OCI-LY1 (cell line): ENCODE measurements around the gene GRM2.

Experiments used
- H2AFZ ChIP-seq: fragments of 200-600 bp; sonication (generic), shearing (Covaris generic); 2 replicates; pipeline ENCODE4 v1.6.0; 2014; ENCODE audit warnings: antibody characterized with exemption, mild to moderate bottlenecking, low read length
- H3F3A ChIP-seq: fragments of 200-600 bp; sonication (generic), shearing (Covaris generic); 2 replicates; pipeline ENCODE4 v1.6.0; 2014; ENCODE audit warnings: mild to moderate bottlenecking, antibody characterized with exemption, low read length, moderate library complexity; ENCODE audit not compliant: insufficient read depth
- H3K27ac ChIP-seq: fragments of 200-600 bp; sonication (generic); 2 replicates; pipeline ENCODE4 v1.5.1; 2014; ENCODE audit warnings: low read length, mixed run types, mild to moderate bottlenecking, low read depth; ENCODE audit not compliant: poor library complexity, severe bottlenecking
- H3K27me3 ChIP-seq: fragments of 200-600 bp; sonication (generic); 2 replicates; pipeline ENCODE4 v1.6.0; 2014; ENCODE audit warnings: antibody characterized with exemption, mild to moderate bottlenecking, low read length, moderate library complexity; ENCODE audit not compliant: insufficient read depth
- H3K36me3 ChIP-seq: fragments of 200-600 bp; sonication (generic); 2 replicates; pipeline ENCODE4 v1.6.1; 2014; ENCODE audit warnings: mild to moderate bottlenecking, antibody characterized with exemption, low read length, moderate library complexity, mixed read lengths; ENCODE audit not compliant: insufficient read depth
- H3K4me1 ChIP-seq: fragments of 200-600 bp; sonication (generic); 2 replicates; pipeline ENCODE4 v1.5.1; 2014; ENCODE audit warnings: mild to moderate bottlenecking, low read length, moderate library complexity; ENCODE audit not compliant: insufficient read depth, severe bottlenecking
- H3K4me2 ChIP-seq: fragments of 200-600 bp; sonication (generic), shearing (Covaris generic); 2 replicates; pipeline ENCODE4 v1.6.1; 2014; ENCODE audit warnings: low read length
- H3K4me3 ChIP-seq: fragments of 200-600 bp; sonication (generic); 2 replicates; pipeline ENCODE4 v1.5.1; 2014; ENCODE audit warnings: low read length, low read depth, mild to moderate bottlenecking, mixed read lengths; ENCODE audit not compliant: poor library complexity, severe bottlenecking
- H3K79me2 ChIP-seq: fragments of 200-600 bp; shearing (Covaris generic); 2 replicates; pipeline ENCODE4 v1.6.1; 2016; ENCODE audit warnings: mixed run types, low read length, mixed read lengths; ENCODE audit not compliant: insufficient read depth
- H3K9ac ChIP-seq: fragments of 200-600 bp; sonication (generic), shearing (Covaris generic); 2 replicates; pipeline ENCODE4 v1.6.1; 2014; ENCODE audit warnings: mild to moderate bottlenecking, low read length, mixed read lengths
- H3K9me2 ChIP-seq: fragments of 200-600 bp; sonication (generic), shearing (Covaris generic); 2 replicates; pipeline ENCODE4 v1.6.1; 2014; ENCODE audit warnings: low read depth, mild to moderate bottlenecking, low read length, mixed read lengths
- H3K9me3 ChIP-seq: fragments of 200-600 bp; shearing (Covaris generic); 2 replicates; pipeline ENCODE4 v1.6.1; 2014; ENCODE audit warnings: low read length, mixed read lengths
- H4K20me1 ChIP-seq: fragments of 200-600 bp; sonication (generic), shearing (Covaris generic); 2 replicates; pipeline ENCODE4 v1.6.0; 2016; ENCODE audit warnings: mild to moderate bottlenecking, low read length; ENCODE audit not compliant: insufficient read depth
- CTCF ChIP-seq: fragments of 200-600 bp; sonication (generic), shearing (Covaris generic); IDR thresholded peaks from 2 replicates; pipeline ENCODE4 v1.5.1; 2017; ENCODE audit warnings: mild to moderate bottlenecking, antibody characterized with exemption, low read length, moderate library complexity, mixed read lengths
- EZH2 ChIP-seq: fragments of 200-600 bp; sonication (generic), shearing (Covaris generic); IDR thresholded peaks from 2 replicates; pipeline ENCODE4 v1.8.0; 2017; ENCODE audit warnings: borderline replicate concordance, mixed run types, mild to moderate bottlenecking, antibody characterized with exemption, low read length, moderate library complexity, mixed read lengths

GRM2 gene

DNA sequence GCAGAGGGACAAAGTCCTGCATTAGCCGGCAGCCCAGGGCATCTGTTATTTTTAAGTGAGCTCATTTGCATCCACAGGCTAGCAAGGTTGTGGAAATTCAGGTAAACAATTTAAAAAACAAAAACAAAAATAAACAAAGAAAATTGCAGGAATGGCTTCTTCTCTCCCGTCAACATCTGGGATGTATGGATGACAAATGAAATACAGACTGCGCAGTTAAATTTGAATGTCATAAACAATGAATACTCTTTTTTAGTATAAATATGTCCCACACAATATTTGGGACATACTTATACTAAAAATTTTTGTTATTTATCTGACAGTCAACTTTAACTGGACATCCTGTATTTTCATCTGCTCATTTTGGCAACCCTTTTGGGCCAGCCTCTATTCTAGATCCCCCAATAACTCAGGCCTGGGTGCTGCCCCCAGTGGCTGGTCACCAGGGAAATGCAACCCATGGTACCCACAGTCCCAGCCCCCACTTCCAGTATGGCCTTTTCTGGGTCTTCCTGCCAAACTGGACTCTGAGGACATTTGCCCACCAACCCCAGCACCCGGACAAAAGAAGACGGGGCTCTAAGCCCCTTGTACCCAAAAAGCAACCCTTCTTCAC, 12.7 kb downstream of the GRM2 start:
- Histone ChIP-seq H3K4me3 (no peak overlapping the region), H3F3A (no peaks in the 10 kb centered on the region), H3K9ac (no peak overlapping the region), H3K27ac (no peak overlapping the region), H2AFZ (no peak overlapping the region), H3K4me2 (no peak overlapping the region), H3K79me2 (no peaks in the 10 kb centered on the region), H4K20me1 (no peaks in the 10 kb centered on the region), H3K36me3 (no peaks in the 10 kb centered on the region), H3K9me3 (no peaks in the 10 kb centered on the region), H3K9me2 (no peaks in the 10 kb centered on the region), H3K27me3 (no peaks in the 10 kb centered on the region), H3K4me1 (no peaks in the 10 kb centered on the region)
- TF ChIP-seq CTCF = no peak
- TF ChIP-seq EZH2 = no peak

- Histone ChIP-seq H3K27ac (no peak overlapping the region), H3K4me1 (no peaks in the 10 kb centered on the region)
Observed at GRCh38 chr3:51720292-51721061, 13.6 kb downstream of the GRM2 start.

GRCh38 chr3:51721062-51721745, 14.3 kb downstream of the GRM2 start:
- Histone ChIP-seq H3K9me2 (no peaks in the 10 kb centered on the region), H3K9me3 (no peaks in the 10 kb centered on the region), H3K36me3 (no peaks in the 10 kb centered on the region), H3K27ac (no peak overlapping the region), H4K20me1 (no peaks in the 10 kb centered on the region), H3K4me3 (no peak overlapping the region), H2AFZ (no peak overlapping the region), H3K4me1 (no peaks in the 10 kb centered on the region), H3K9ac (no peak overlapping the region), H3K27me3 (no peaks in the 10 kb centered on the region), H3K79me2 (no peaks in the 10 kb centered on the region), H3K4me2 (no peak overlapping the region), H3F3A (no peaks in the 10 kb centered on the region)
- no peak for TF ChIP-seq CTCF
- TF ChIP-seq EZH2 = no peak

More at GRCh38 chr3:51720292-51721061, 13.6 kb downstream of the GRM2 start:
- H3K9me2 ChIP-seq = no peaks in the 10 kb centered on the region
- H3K4me2 ChIP-seq = no peak overlapping the region
- no peaks in the 10 kb centered on the region for H4K20me1 ChIP-seq
- H3K27me3 ChIP-seq = no peaks in the 10 kb centered on the region
- TF ChIP-seq EZH2 (no peak), CTCF (no peak)
- no peaks in the 10 kb centered on the region for H3K9me3 ChIP-seq
- H3K4me3 ChIP-seq = no peak overlapping the region
- H3K9ac ChIP-seq = no peak overlapping the region
- no peak overlapping the region for H2AFZ ChIP-seq
- no peaks in the 10 kb centered on the region for H3F3A ChIP-seq
- no peaks in the 10 kb centered on the region for H3K36me3 ChIP-seq
- no peaks in the 10 kb centered on the region for H3K79me2 ChIP-seq
